Activated CD4-positive, alpha-beta T cell treated with anti-CD3 and anti-CD28 coated beads, Interleukin-2, amount 50 U/mL, for 1 hour (primary cell): ENCODE results near the gene ABCC8.

ENCODE experiments used
- DNase-seq: peaks from one replicate; pipeline ENCODE4 v3.0.0-alpha.2; 2020

Gene ABCC8

GRCh38 chr11:17401841-17402240, 74.8 kb downstream of the ABCC8 start:
- no peak for DNase-seq

- DNase-seq, result no peak
Observed at GRCh38 chr11:17401316-17401715, 75.3 kb downstream of the ABCC8 start.

- DNase-seq, result no peak
Observed at GRCh38 chr11:17400048-17400775, 76.4 kb downstream of the ABCC8 start.

- DNase-seq, result no peak
Observed at GRCh38 chr11:17399236-17399635, 77.4 kb downstream of the ABCC8 start.

- DNase-seq, result no peak
Observed at GRCh38 chr11:17397311-17398002, 79.2 kb downstream of the ABCC8 start.

- no peak for DNase-seq
Observed at GRCh38 chr11:17396598-17397310, 79.9 kb downstream of the ABCC8 start.

- no peak for DNase-seq
Observed at GRCh38 chr11:17395978-17396377, 80.7 kb downstream of the ABCC8 start.

GRCh38 chr11:17395554-17395961, 81.1 kb downstream of the ABCC8 start:
- DNase-seq, result no peak

GRCh38 chr11:17394743-17395390, 81.8 kb downstream of the ABCC8 start:
- no peak for DNase-seq

- DNase-seq, result no peak
Observed at GRCh38 chr11:17393472-17393871, 83.2 kb downstream of the ABCC8 start.

GRCh38 chr11:17392872-17393271, 83.8 kb downstream of the ABCC8 start:
- DNase-seq, result no peak

- DNase-seq, result no peak
Observed at GRCh38 chr11:17391493-17392355, 84.9 kb downstream of the ABCC8 start.

- DNase-seq, result no peak
Observed at GRCh38 chr11:17389957-17390649, 86.5 kb downstream of the ABCC8 start.

GRCh38 chr11:17389211-17389956, 87.3 kb downstream of the ABCC8 start:
- DNase-seq, result peak; percentile 80

- DNase-seq, result no peak
Observed at GRCh38 chr11:17388609-17389210, 87.9 kb downstream of the ABCC8 start, which contains the start of gene KCNJ11. KCNJ11 (minus strand) TSS chr11:17388659; CDS start chr11:17388091, 568 bp downstream.

GRCh38 chr11:17387811-17388210, 88.8 kb downstream of the ABCC8 start:
- no peak for DNase-seq

GRCh38 chr11:17387254-17387653, 89.4 kb downstream of the ABCC8 start:
- DNase-seq, result no peak

- peak; percentile 29 for DNase-seq
Observed at GRCh38 chr11:17386331-17387084, 90.1 kb downstream of the ABCC8 start.

GRCh38 chr11:17385926-17386325, 90.7 kb downstream of the ABCC8 start:
- no peak for DNase-seq

GRCh38 chr11:17385492-17385891, 91.2 kb downstream of the ABCC8 start:
- DNase-seq, result no peak
